ENCODE measurements around the gene BCKDHA.
A peak's percentile ranks its signal among the peaks of the same experiment; 100 is the strongest.
"Not testable (repeated sequence)": the region's sequence is repeated elsewhere in the genome, so short reads cannot be mapped to it uniquely, and the experiment has no call there.

BCKDHA gene

DNA sequence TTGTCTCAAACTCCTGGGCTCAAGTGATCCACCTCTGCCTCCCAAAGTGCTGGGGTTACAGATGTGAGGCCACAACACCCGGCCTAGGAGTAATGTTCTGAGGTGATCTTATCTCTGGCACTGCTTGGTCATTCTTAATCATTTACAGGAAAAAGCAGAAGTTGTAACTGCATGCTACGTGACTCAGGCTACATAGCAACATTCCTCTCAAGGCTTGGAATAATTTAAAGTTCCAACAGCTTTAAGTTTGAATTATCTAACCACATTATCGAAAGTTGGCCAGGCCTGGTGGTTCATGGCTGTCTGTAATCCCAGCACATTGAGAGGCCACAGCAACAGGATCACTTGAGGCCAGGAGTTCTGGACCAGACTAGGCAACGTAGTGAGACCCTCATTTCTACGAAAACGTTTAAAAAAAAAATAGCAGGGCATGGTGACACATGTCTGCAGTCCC is 29.7 kb upstream of the BCKDHA start:
- no peak for DNase-seq

- no peak for DNase-seq
Measured at GRCh38 chr19:41369769-41370168, 27.8 kb upstream of the BCKDHA start.

DNA sequence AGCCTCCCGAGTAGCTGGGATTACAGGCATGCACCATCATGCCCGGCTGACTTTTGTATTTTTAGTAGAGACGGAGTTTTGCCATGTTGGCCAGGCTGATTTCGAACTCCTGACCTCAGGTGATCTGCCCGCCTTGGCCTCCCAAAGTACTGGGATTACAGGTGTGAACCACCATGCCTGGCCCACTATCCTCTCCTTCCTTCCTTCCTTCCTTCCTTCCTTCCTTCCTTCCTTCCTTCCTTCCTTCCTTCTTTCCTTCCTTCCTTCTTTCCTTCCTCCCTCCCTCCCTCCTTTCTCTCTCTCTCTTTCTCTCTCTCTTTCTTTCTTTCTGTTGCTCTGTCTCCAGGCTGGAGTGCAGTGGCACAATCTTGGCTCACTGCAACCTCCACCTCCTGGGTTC is 26.5 kb upstream of the BCKDHA start:
- not testable (repeated sequence) for DNase-seq

DNA sequence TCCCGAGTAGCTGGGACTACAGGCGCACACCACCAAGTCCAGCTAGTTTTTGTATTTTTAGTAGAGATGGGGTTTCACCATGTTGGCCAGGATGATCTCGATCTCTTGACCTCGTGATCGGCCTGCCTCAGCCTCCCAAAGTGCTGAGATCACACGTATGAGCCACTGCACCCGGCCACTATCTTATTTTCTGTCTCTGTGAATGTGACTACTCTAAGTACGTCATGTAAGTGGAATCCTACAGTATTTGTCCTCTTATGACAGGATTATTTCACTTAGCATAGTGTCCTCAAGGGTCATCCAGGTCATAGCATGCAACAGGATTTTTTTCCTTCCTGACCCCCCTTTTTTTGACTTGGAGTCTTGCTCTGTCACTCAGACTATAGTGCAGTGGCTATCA is 26.1 kb upstream of the BCKDHA start:
- no peak for DNase-seq

GRCh38 chr19:41372501-41372900 is 25.1 kb upstream of the BCKDHA start:
- no peak for DNase-seq

DNA sequence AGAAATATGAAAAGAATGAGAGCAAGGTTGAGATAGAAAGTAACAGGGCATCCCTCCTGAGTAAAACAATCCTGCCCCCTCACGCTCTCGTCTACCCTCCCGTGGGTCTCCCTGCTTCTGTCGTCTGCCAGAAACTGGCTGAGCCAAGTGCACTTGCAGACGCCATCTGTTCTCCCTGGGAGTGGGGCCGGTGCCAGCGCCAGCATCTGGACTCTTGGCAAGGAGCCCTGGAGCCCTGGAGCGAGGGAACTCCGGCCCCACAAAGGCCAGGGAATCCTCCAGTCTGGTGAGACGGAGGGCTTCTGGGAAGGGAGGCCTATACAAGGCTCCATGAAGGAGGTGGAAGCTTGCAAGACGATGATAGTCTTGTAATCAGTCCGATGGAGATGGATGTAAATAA is 23.6 kb upstream of the BCKDHA start:
- peak; percentile 62 to 74 for DNase-seq

DNA sequence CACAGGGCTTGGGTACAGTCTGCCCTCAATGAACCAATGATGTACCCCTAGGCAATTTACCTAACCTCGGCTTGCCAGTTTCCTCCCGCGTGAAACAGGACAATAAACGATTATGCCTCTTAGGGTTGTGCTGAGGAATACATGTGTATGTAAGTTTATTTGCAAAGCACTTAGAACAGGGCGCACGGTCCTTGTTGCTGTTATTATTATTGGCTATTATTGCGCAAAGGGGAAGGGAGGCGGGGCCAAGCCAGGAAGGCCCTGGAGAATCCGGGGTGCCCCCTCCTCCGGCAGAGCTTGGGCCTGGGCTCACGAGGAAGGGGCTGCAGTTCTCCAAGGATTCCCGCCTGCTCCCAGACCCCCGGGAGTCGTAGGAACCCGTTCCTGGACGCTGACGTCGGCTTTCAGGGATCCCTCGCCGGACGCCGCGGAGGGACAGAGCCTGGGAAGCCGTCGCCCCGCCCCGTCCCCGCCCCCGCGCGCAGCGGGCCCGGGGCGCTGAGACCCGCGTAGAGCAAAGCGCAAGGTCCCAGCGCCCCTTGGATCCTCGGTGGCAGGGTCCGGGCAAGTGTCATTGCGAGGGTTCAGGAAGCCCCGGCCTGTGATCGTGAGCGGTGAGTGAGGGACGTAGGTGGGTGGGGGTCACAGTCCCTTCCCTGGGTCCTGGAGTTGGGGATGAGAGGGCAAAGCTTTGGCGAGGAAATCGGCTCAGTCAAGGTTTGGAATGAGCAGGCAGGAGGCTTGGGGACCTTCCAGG is 21.2 kb upstream of the BCKDHA start, which contains the start of gene TMEM91:
TSS of gene TMEM91 (plus strand) at position 293 of the 757 bp plus-strand sequence. CDS start 1,777 bp downstream, outside the sequence.
- DNase-seq, result no peak

- no peak for DNase-seq
Measured at GRCh38 chr19:41376998-41377365, 20.6 kb upstream of the BCKDHA start.

- no peak for DNase-seq
Measured at GRCh38 chr19:41377977-41378709, 19.5 kb upstream of the BCKDHA start.

- DNase-seq, result not testable (repeated sequence)
Measured at GRCh38 chr19:41381536-41381935, 16.1 kb upstream of the BCKDHA start.

GRCh38 chr19:41384351-41384750 is 13.3 kb upstream of the BCKDHA start:
- no peak for DNase-seq

- no peak for DNase-seq
Measured at GRCh38 chr19:41386442-41386841, 11.2 kb upstream of the BCKDHA start.

DNA sequence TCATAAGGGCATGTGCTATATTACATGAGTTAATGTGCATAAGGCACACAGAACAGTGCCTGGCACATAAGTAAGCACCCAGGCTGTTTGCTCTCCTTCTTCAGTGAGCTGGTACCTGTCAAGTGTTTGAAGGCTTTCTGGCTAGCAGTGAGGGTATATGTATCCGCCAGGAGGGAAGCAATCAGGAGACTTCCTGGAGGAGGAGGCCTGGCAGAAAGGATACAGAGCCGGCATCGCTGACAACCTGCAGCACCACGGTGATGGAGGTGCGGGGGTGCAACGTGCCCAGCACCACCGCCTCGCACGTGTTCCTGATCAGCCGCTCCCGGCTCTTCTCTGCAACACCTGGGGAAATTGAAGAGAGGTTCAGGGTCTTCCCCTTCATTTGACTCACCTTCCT is 6.0 kb upstream of the BCKDHA start:
- DNase-seq, result no peak

DNA sequence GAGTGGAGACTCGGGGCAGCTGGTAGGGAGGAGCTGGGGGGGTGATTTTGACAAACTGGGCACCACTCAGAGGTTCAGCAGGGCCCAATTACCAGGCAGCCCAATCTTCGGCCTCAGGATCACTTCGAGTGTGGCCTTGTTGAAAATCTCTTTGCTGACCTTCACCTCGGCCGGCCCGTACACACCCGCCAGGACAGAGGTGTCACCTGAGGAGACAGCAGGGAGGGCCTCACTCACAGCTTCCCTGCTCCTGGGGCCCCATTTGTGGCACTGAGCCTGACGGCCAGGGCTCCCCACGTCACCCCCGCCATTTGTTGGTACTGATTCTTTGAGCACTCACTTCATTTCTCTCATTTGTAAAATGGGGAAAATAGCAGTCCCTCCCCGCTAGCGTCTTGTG is 4.8 kb upstream of the BCKDHA start:
- no peak for DNase-seq

- no peak for DNase-seq
Measured at GRCh38 chr19:41395355-41395754, 2.3 kb upstream of the BCKDHA start.

GRCh38 chr19:41398050-41398418 is 416 bp downstream of the BCKDHA start:
- DNase-seq, result no peak

DNA sequence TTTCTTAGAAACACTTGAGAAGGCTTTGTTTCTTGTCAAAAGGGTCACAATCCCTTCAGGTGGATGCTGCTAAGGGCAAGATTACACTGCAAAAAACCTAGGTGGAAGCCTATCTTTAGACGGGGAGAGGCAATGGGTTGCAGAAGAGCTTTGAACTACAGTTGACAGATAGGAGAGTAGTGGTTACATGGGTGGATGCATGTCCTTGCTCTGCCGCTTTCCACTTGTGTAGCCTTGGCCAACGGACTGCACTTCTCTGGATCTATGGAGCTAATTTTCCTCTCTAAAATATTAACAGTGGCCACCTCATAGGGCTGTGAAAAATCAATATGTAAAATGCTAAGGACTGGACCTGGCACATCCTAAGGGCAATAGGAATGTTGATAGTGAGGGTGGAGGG is 980 bp downstream of the BCKDHA start:
- no peak for DNase-seq

GRCh38 chr19:41399091-41399490 is 1.5 kb downstream of the BCKDHA start:
- DNase-seq, result no peak

- no peak for DNase-seq
Measured at GRCh38 chr19:41399525-41399924, 1.9 kb downstream of the BCKDHA start.

- no peak for DNase-seq
Measured at GRCh38 chr19:41401483-41401882, 3.9 kb downstream of the BCKDHA start.

DNA sequence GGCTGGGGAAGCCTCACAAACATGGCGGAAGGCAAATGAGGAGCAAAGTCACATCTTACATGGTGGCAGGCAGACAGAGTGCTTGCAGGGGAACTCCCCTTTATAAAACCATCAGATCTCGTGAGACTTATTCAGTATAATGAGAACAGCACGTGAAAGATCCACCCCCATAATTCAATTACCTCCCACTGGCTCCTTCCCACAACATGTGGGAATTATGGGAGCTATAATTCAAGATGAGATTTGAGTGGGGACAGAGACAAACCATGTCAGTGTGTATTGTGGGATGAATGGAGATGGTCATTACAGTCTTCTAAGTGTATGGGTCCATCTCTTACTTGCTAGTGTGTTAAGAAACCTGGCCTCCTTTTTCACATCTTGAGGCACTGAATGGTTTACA is 4.4 kb downstream of the BCKDHA start:
- no peak for DNase-seq

- no peak for DNase-seq
Measured at GRCh38 chr19:41403181-41403970, 5.8 kb downstream of the BCKDHA start.

GRCh38 chr19:41405776-41406175 is 8.2 kb downstream of the BCKDHA start:
- no peak for DNase-seq

- no peak for DNase-seq
Measured at GRCh38 chr19:41407271-41407670, 9.7 kb downstream of the BCKDHA start.

Data from hippocampal formation (tissue), 2 donors.